HepG2 (cell line): ENCODE results near the gene S100A12. TPM values are rescaled to one million over a fixed set of nuclear protein-coding genes. Genes with fewer than 3 reads are reported as not detected.

Source experiments
- ATAC-seq: fragments of 200-7000 bp; cut with Tn5 transposase; 3 replicates; pipeline ENCODE4 v1.9.1; 2020; ENCODE audit warnings: mild to moderate bottlenecking, moderate library complexity
- BruUV-seq: library from RNA; stranded (reverse); fragments of 400-500 nt; replicated peaks from 2 replicates; lab custom pipeline; 2021; lab: Mats Ljungman, UMichigan
- CTCF ChIA-PET: fragments of 300-600 bp; formaldehyde crosslinking; extraction: SDS; loops from one replicate; lab custom pipeline; 2021; ENCODE audit warnings: low total read pairs, inconsistent platforms, low intra/inter-chr PET ratio; lab: Yijun Ruan, JAX
- POLR2A ChIA-PET: fragments of 350-600 bp; sonication (Branson Sonifier 250); formaldehyde crosslinking; loops from one replicate; lab custom pipeline; 2020; ENCODE audit warnings: antibody characterized with exemption, inconsistent platforms; lab: Yijun Ruan, JAX
- DNase-seq: peaks from one replicate; pipeline ENCODE4 v3.0.0-alpha.2; 2015; ENCODE audit warnings: low spot score
- FAIRE-seq: peaks from 3 replicates; lab custom pipeline; 2011; peaks lifted over from hg19 to GRCh38; lab: Jason Lieb, UNC
- H2AFZ ChIP-seq: one replicate; pipeline ENCODE4 v1.6.1; 2011; ENCODE audit warnings: low read length, inconsistent platforms
- H3K27ac ChIP-seq: fragments of 300-600 bp; 3 replicates; pipeline ENCODE4 v1.8.0; 2011; ENCODE audit warnings: mixed run types, mild to moderate bottlenecking, mixed read lengths, low read length, inconsistent platforms; ENCODE audit not compliant: insufficient read depth; ENCODE audit errors: extremely low read length
- H3K27me3 ChIP-seq, 2 experiments: fragments of 200-600 bp in 1 of 2; 2 replicates in 1 of 2; 3 replicates in 1 of 2; pipeline versions ENCODE4 v1.6.0 to v1.8.0; 2011; ENCODE audit warnings: low read length in 2 of 2, mild to moderate bottlenecking in 2 of 2, moderate library complexity in 2 of 2, inconsistent platforms in 1 of 2; ENCODE audit not compliant: insufficient read depth in 2 of 2, control insufficient read depth in 1 of 2
- H3K36me3 ChIP-seq, 2 experiments: fragments of 200-600 bp in 1 of 2; replicated peaks in 1 of 2; 2 replicates in 1 of 2; 3 replicates in 1 of 2; pipeline versions ENCODE4 v1.5.1 to v1.8.0; 2011; ENCODE audit warnings: low read length in 2 of 2, inconsistent platforms in 1 of 2; ENCODE audit not compliant: insufficient read depth in 2 of 2, control insufficient read depth in 1 of 2
- H3K4me1 ChIP-seq: 2 replicates; pipeline ENCODE4 v1.5.1; 2012; ENCODE audit warnings: low read length, inconsistent platforms; ENCODE audit not compliant: insufficient read depth
- H3K4me2 ChIP-seq: 2 replicates; pipeline ENCODE4 v1.6.0; 2011; ENCODE audit warnings: low read depth, low read length, inconsistent platforms
- H3K4me3 ChIP-seq, 3 experiments: fragments of 200-600 bp in 1 of 3; sonication (generic), shearing (Covaris generic) in 1 of 3; replicated peaks in 1 of 3; 2 replicates each; pipeline ENCODE4 v1.5.1; 2011 to 2016; ENCODE audit warnings: low read length in 3 of 3, inconsistent platforms in 2 of 3, low read depth in 2 of 3, mild to moderate bottlenecking in 2 of 3, control low read depth in 1 of 3, mixed read lengths in 1 of 3; ENCODE audit not compliant: insufficient read depth in 1 of 3
- H3K79me2 ChIP-seq: one replicate; pipeline ENCODE4 v1.6.1; 2011; ENCODE audit warnings: low read length, inconsistent platforms; ENCODE audit not compliant: insufficient read depth
- H3K9ac ChIP-seq: 2 replicates; pipeline ENCODE4 v1.6.0; 2011; ENCODE audit warnings: mild to moderate bottlenecking, low read depth, low read length, inconsistent platforms; ENCODE audit not compliant: insufficient read depth
- H3K9me3 ChIP-seq: 2 replicates; pipeline ENCODE4 v1.5.1; 2012; ENCODE audit warnings: mild to moderate bottlenecking, low read length
- H4K20me1 ChIP-seq: 2 replicates; pipeline ENCODE4 v1.6.0; 2011; ENCODE audit warnings: inconsistent platforms, mild to moderate bottlenecking, low read length, moderate library complexity; ENCODE audit not compliant: insufficient read depth
- ARNTL ChIP-seq: sonication (generic); formaldehyde crosslinking; IDR thresholded peaks from 2 replicates; pipeline ENCODE4 v1.4.0; 2020; ENCODE audit warnings: mild to moderate bottlenecking, missing genetic modification reagents
- KLF15 ChIP-seq: sonication (generic); formaldehyde crosslinking; IDR thresholded peaks from 2 replicates; pipeline ENCODE4 v1.8.1; 2023; ENCODE audit warnings: borderline replicate concordance, mild to moderate bottlenecking, inconsistent platforms, missing genetic modification reagents, mixed read lengths
- MEF2D ChIP-seq: sonication (generic); formaldehyde crosslinking; IDR thresholded peaks from 2 replicates; pipeline ENCODE4 v1.5.1; 2020; ENCODE audit warnings: mild to moderate bottlenecking, missing genetic modification reagents
- NFATC3 ChIP-seq: sonication (generic); formaldehyde crosslinking; IDR thresholded peaks from 2 replicates; pipeline ENCODE4 v1.5.1; 2020; ENCODE audit warnings: mild to moderate bottlenecking, missing genetic modification reagents
- NFE2 ChIP-seq: sonication (generic); formaldehyde crosslinking; IDR thresholded peaks from 2 replicates; pipeline ENCODE4 v1.4.0; 2020; ENCODE audit warnings: missing genetic modification reagents
- ONECUT2 ChIP-seq: sonication (generic); formaldehyde crosslinking; IDR thresholded peaks from 2 replicates; pipeline ENCODE4 v1.4.0; 2020; ENCODE audit warnings: missing genetic modification reagents
- PHB2 ChIP-seq: fragments of 450-650 bp; IDR thresholded peaks from 2 replicates; pipeline ENCODE4 v1.6.1; 2018; ENCODE audit not compliant: partially characterized antibody
- SMYD3 ChIP-seq: sonication (generic); formaldehyde crosslinking; IDR thresholded peaks from 2 replicates; pipeline ENCODE4 v1.8.1; 2023; ENCODE audit warnings: mild to moderate bottlenecking, missing genetic modification reagents
- TP53 ChIP-seq: sonication (generic); formaldehyde crosslinking; conservative IDR thresholded peaks from 2 replicates; pipeline ENCODE4 v1.4.0; 2020; ENCODE audit warnings: missing genetic modification reagents
- ZNF660 ChIP-seq: sonication (generic); formaldehyde crosslinking; IDR thresholded peaks from 2 replicates; pipeline ENCODE4 v1.5.1; 2020; ENCODE audit warnings: mild to moderate bottlenecking, low read depth, missing genetic modification reagents, borderline replicate concordance
- ZNF740 ChIP-seq: sonication (generic); formaldehyde crosslinking; IDR thresholded peaks from 2 replicates; pipeline ENCODE4 v1.4.0; 2020; ENCODE audit warnings: missing genetic modification reagents
- ZNF841 ChIP-seq: sonication (generic); formaldehyde crosslinking; IDR thresholded peaks from 2 replicates; pipeline ENCODE4 v1.8.1; 2023; ENCODE audit warnings: missing genetic modification reagents, borderline replicate concordance
- ZNF850 ChIP-seq: sonication (generic); formaldehyde crosslinking; conservative IDR thresholded peaks from 2 replicates; pipeline ENCODE4 v1.9.0; 2021; ENCODE audit warnings: mild to moderate bottlenecking, missing genetic modification reagents
- in situ Hi-C: cut with HindIII; loops from 2 replicates; pipeline ENCODE4 v1.10.0; 2017; ENCODE audit warnings: low pct_unique_long_range_greater_than_20kb; ENCODE audit not compliant: extremely low pct_ligation_motif_present
- intact Hi-C: fragments of 100-400 bp; cut with micrococcal nuclease; formaldehyde crosslinking; loops from one replicate; pipeline ENCODE4 v1.10.0; 2022; ENCODE audit not compliant: unreplicated experiment
- polyA plus RNA-seq, 8 experiments: library from polyadenylated mRNA; depleted of rRNA in 3 of 8; stranded (reverse) in 7 of 8; unstranded in 1 of 8; fragments of >200 nt; fragmentation: Illumina TruSeq in 4 of 8; extraction: Trizol in 4 of 8; gene quantifications; 2 replicates each; pipeline versions ENCODE4 v1.2.1 to v1.2.3, GENCODE V29; 2011 to 2016; ENCODE audit warnings: low read depth in 4 of 8, missing spikeins in 1 of 8, mixed read lengths in 1 of 8; ENCODE audit not compliant: insufficient read depth in 1 of 8
- total RNA-seq, 5 experiments: library from RNA; depleted of rRNA; stranded (reverse); fragments of >200 nt; fragmentation: Illumina TruSeq; extraction: Trizol; gene quantifications; 2 replicates each; pipeline ENCODE4 v1.2.3, GENCODE V29; 2016; ENCODE audit warnings: low read depth in 1 of 5
- TF ChIP-seq, protein P1 (sequence below): sonication (generic); formaldehyde crosslinking; IDR thresholded peaks from 2 replicates; pipeline ENCODE4 v1.4.0; 2020; ENCODE audit warnings: mild to moderate bottlenecking, missing genetic modification reagents
- TF ChIP-seq, protein P2 (sequence below): sonication (generic); formaldehyde crosslinking; conservative IDR thresholded peaks from 2 replicates; pipeline ENCODE4 v1.8.0; 2022; ENCODE audit warnings: low read depth, missing genetic modification reagents

S100A12 gene
- total and polyA plus RNA-seq, 2 of the 13 experiments (the other 11 are each of a cell fraction or from before 2014, with no cell fraction given): not detected

DNA sequence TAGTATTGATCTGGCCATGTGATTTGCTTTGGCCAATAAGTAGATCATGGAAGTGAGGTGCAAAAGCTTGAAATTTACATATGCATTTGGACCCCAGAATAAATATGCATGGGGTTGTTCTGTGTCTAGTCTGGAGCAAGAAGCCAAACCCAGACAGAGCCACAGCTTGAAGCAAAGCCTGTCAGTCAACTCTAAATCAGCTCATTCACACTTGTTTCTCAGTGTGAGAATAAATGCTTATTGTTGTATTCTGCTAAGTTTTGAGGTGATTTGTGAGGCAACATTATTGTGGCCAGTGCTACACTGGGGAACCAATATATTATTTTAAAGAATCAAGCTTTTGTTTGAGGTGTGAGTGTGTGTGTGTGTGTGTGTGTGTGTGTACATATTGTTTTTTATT is 50.5 kb downstream of the S100A12 start:
- ATAC-seq: no peak
- no peak overlapping the region for H2AFZ ChIP-seq
- H4K20me1 ChIP-seq: no peaks in the 10 kb centered on the region
- ChIA-PET POLR2A (no interaction called here), CTCF (no interaction called here)
- H3K27me3 ChIP-seq: no peaks in the 10 kb centered on the region
- no peak overlapping the region for H3K4me2 ChIP-seq
- H3K36me3 ChIP-seq: no peaks in the 10 kb centered on the region
- no peak overlapping the region for H3K27ac ChIP-seq
- TF ChIP-seq ARNTL (CRISPR knock-in tag) (no peak), TP53 (CRISPR knock-in tag) (no peak), ZNF841 (CRISPR knock-in tag) (no peak), ZNF850 (CRISPR knock-in tag) (no peak), KLF15 (CRISPR knock-in tag) (no peak), NFATC3 (CRISPR knock-in tag) (no peak), PHB2 (no peak), MEF2D (CRISPR knock-in tag) (no peak), SMYD3 (CRISPR knock-in tag) (no peak), ONECUT2 (CRISPR knock-in tag) (no peak), ZNF660 (CRISPR knock-in tag) (no peak), NFE2 (no peak), ZNF740 (no peak)
- TF ChIP-seq, protein P1, sequence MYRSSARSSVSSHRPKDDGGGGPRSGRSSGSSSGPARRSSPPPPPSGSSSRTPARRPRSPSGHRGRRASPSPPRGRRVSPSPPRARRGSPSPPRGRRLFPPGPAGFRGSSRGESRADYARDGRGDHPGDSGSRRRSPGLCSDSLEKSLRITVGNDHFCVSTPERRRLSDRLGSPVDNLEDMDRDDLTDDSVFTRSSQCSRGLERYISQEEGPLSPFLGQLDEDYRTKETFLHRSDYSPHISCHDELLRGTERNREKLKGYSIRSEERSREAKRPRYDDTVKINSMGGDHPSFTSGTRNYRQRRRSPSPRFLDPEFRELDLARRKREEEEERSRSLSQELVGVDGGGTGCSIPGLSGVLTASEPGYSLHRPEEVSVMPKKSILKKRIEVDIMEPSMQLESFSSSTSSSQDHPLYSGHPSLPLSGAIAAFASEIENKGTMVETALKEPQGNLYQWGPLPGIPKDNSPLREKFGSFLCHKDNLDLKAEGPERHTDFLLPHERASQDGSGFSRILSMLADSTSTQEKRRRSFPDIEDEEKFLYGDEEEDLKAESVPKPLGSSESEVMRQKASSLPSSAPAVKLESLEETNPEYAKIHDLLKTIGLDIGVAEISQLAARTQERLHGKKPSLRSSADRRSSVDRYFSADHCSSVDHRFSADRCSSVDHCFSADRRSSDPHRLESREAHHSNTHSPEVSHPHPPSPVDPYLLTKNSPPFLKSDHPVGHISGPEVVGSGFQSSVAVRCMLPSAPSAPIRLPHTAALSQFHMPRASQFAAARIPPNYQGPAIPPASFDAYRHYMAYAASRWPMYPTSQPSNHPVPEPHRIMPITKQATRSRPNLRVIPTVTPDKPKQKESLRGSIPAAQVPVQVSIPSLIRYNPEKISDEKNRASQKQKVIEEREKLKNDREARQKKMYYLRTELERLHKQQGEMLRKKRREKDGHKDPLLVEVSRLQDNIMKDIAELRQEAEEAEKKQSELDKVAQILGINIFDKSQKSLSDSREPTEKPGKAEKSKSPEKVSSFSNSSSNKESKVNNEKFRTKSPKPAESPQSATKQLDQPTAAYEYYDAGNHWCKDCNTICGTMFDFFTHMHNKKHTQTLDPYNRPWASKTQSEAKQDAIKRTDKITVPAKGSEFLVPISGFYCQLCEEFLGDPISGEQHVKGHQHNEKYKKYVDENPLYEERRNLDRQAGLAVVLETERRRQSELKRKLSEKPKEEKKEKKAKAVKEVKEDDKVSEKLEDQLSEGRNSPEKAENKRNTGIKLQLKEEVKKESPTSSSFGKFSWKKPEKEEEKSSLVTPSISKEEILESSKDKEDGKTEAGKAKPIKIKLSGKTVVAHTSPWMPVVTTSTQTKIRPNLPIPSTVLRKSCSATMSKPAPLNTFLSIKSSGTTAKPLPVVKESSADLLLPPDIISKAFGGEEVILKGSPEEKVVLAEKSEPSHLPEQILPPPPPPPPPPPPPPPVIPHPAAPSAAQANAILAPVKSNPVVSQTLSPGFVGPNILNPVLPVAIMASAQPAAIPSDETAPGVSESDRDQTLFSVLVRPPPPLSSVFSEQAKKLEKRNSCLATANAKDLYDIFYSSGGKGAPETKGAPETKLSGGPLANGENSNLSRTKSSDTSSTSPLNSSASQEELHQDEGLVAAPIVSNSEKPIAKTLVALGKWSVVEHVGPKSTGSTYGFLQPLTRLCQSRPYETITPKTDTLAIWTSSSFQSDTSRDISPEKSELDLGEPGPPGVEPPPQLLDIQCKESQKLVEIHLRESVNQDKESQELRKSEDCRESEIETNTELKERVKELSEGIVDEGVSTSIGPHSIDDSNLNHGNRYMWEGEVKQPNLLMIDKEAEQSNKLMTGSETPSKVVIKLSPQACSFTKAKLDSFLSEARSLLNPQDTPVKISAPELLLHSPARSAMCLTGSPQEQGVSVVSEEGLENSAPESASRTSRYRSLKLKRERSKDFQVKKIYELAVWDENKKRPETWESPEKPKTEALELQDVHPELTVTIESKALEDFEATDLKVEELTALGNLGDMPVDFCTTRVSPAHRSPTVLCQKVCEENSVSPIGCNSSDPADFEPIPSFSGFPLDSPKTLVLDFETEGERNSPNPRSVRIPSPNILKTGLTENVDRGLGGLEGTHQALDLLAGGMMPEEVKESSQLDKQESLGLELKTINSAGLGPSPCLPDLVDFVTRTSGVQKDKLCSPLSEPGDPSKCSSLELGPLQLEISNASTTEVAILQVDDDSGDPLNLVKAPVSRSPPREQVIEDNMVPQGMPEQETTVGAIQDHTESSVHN (CRISPR knock-in tag): no peak
- TF ChIP-seq, protein P2, sequence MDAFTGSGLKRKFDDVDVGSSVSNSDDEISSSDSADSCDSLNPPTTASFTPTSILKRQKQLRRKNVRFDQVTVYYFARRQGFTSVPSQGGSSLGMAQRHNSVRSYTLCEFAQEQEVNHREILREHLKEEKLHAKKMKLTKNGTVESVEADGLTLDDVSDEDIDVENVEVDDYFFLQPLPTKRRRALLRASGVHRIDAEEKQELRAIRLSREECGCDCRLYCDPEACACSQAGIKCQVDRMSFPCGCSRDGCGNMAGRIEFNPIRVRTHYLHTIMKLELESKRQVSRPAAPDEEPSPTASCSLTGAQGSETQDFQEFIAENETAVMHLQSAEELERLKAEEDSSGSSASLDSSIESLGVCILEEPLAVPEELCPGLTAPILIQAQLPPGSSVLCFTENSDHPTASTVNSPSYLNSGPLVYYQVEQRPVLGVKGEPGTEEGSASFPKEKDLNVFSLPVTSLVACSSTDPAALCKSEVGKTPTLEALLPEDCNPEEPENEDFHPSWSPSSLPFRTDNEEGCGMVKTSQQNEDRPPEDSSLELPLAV: no peak
- H3K9me3 ChIP-seq: peaks cover 19% of the 10 kb centered on the region
- in situ Hi-C loops: no loop called here
- BruUV-seq: no TSS peak
- no peaks in the 10 kb centered on the region for H3K79me2 ChIP-seq
- no peaks in the 10 kb centered on the region for H3K4me1 ChIP-seq
- no peak for FAIRE-seq
- intact Hi-C loops: no loop called here
- DNase-seq: no peak
- no peak overlapping the region for H3K4me3 ChIP-seq
- no peak overlapping the region for H3K9ac ChIP-seq
